ENCODE results near the gene ANKK1.

- no peak for TF ChIP-seq POLR2A (IDR thresholded peaks at IDR 0.05)
- TF ChIP-seq, protein P1, sequence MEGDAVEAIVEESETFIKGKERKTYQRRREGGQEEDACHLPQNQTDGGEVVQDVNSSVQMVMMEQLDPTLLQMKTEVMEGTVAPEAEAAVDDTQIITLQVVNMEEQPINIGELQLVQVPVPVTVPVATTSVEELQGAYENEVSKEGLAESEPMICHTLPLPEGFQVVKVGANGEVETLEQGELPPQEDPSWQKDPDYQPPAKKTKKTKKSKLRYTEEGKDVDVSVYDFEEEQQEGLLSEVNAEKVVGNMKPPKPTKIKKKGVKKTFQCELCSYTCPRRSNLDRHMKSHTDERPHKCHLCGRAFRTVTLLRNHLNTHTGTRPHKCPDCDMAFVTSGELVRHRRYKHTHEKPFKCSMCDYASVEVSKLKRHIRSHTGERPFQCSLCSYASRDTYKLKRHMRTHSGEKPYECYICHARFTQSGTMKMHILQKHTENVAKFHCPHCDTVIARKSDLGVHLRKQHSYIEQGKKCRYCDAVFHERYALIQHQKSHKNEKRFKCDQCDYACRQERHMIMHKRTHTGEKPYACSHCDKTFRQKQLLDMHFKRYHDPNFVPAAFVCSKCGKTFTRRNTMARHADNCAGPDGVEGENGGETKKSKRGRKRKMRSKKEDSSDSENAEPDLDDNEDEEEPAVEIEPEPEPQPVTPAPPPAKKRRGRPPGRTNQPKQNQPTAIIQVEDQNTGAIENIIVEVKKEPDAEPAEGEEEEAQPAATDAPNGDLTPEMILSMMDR (IDR thresholded peaks at IDR 0.05) = no peak
Observed at GRCh38 chr11:113397212-113397611, 9.6 kb downstream of the ANKK1 start.

Data from stomach (tissue), 4 donors.